GM23338 (cell line): ENCODE measurements around the gene OR10D3. TPM values are rescaled to one million over a fixed set of nuclear protein-coding genes. Genes with fewer than 3 reads are reported as not detected.

Source experiments
- ATAC-seq: fragments of 200-7000 bp; cut with Tn5 transposase; 3 replicates; pipeline ENCODE4 v1.9.1; 2020
- DNase-seq: peaks from one replicate; pipeline ENCODE4 v3.0.0-alpha.2; 2015; ENCODE audit warnings: low spot score
- H2AFZ ChIP-seq: fragments of 200-600 bp; sonication (generic); 2 replicates; pipeline ENCODE4 v1.8.0; 2016; ENCODE audit warnings: antibody characterized with exemption, mild to moderate bottlenecking, moderate library complexity
- H3F3A ChIP-seq: fragments of 200-600 bp; sonication (generic); replicated peaks from 2 replicates; pipeline ENCODE4 v1.8.0; 2017; ENCODE audit warnings: antibody characterized with exemption, mixed run types, low read depth
- H3K27ac ChIP-seq: fragments of 200-600 bp; sonication (generic); 2 replicates; pipeline ENCODE4 v1.6.1; 2016; ENCODE audit warnings: low read depth
- H3K27me3 ChIP-seq: fragments of 200-600 bp; sonication (generic); 2 replicates; pipeline ENCODE4 v1.8.0; 2016; ENCODE audit warnings: mild to moderate bottlenecking, mixed run types, moderate library complexity; ENCODE audit not compliant: insufficient read depth
- H3K36me3 ChIP-seq: fragments of 200-600 bp; sonication (generic); 2 replicates; pipeline ENCODE4 v1.8.0; 2016; ENCODE audit warnings: mild to moderate bottlenecking; ENCODE audit not compliant: insufficient read depth
- H3K4me1 ChIP-seq: fragments of 200-600 bp; sonication (generic); 2 replicates; pipeline ENCODE4 v1.8.0; 2016; ENCODE audit warnings: mild to moderate bottlenecking, moderate library complexity; ENCODE audit not compliant: insufficient read depth
- H3K4me2 ChIP-seq: fragments of 200-600 bp; sonication (generic); 2 replicates; pipeline ENCODE4 v1.7.1; 2017; ENCODE audit warnings: mixed run types
- H3K4me3 ChIP-seq: fragments of 200-600 bp; sonication (generic); 2 replicates; pipeline ENCODE4 v1.6.1; 2016; ENCODE audit warnings: mixed run types
- H3K79me2 ChIP-seq: fragments of 200-600 bp; sonication (generic); replicated peaks from 2 replicates; pipeline ENCODE4 v1.8.0; 2017; ENCODE audit warnings: mild to moderate bottlenecking; ENCODE audit not compliant: insufficient read depth
- H3K9me2 ChIP-seq: fragments of 200-600 bp; sonication (generic); 2 replicates; pipeline ENCODE4 v1.8.0; 2017; ENCODE audit not compliant: insufficient read depth
- H4K20me1 ChIP-seq: fragments of 200-600 bp; sonication (generic); replicated peaks from 2 replicates; pipeline ENCODE4 v1.8.0; 2017; ENCODE audit warnings: mild to moderate bottlenecking; ENCODE audit not compliant: insufficient read depth
- H3K27ac Mint-ChIP-seq: 2 replicates; pipeline ENCODE4 v1.8.0; 2020; ENCODE audit warnings: inconsistent platforms, mild to moderate bottlenecking, moderate library complexity, mixed read lengths
- H3K27me3 Mint-ChIP-seq: 3 replicates; pipeline ENCODE4 v1.8.0; 2022; ENCODE audit warnings: low read depth, mild to moderate bottlenecking, moderate library complexity, mixed read lengths, inconsistent platforms; ENCODE audit not compliant: insufficient read depth, poor library complexity
- H3K36me3 Mint-ChIP-seq: 3 replicates; pipeline ENCODE4 v1.8.0; 2021; ENCODE audit warnings: low read depth, mild to moderate bottlenecking, inconsistent platforms, moderate library complexity, mixed read lengths
- H3K4me1 Mint-ChIP-seq: 3 replicates; pipeline ENCODE4 v1.8.0; 2020; ENCODE audit warnings: mild to moderate bottlenecking, inconsistent platforms, mixed read lengths
- H3K4me3 Mint-ChIP-seq: 3 replicates; pipeline ENCODE4 v1.8.0; 2021; ENCODE audit warnings: moderate library complexity, mild to moderate bottlenecking, inconsistent platforms, mixed read lengths
- H3K9me3 Mint-ChIP-seq: 3 replicates; pipeline ENCODE4 v1.8.0; 2020; ENCODE audit warnings: moderate library complexity, mild to moderate bottlenecking, inconsistent platforms, mixed read lengths
- CREB1 ChIP-seq: fragments of 250-450 bp; sonication (Bioruptor Pico); IDR thresholded peaks from 2 replicates; pipeline ENCODE4 v1.5.0; 2020; ENCODE audit warnings: low read depth, mild to moderate bottlenecking, moderate library complexity
- ETS1 ChIP-seq: IDR thresholded peaks from 2 replicates; pipeline ENCODE4 v1.6.1; 2016; ENCODE audit warnings: antibody characterized with exemption
- EZH2 ChIP-seq: fragments of 200-600 bp; sonication (generic); IDR thresholded peaks from one replicate; pipeline ENCODE4 v1.8.0; 2017; ENCODE audit warnings: antibody characterized with exemption, mild to moderate bottlenecking, low read depth; ENCODE audit not compliant: unreplicated experiment
- EZH2phosphoT487 ChIP-seq: fragments of 200-600 bp; sonication (generic); IDR thresholded peaks from one replicate; pipeline ENCODE4 v1.8.1; 2018; ENCODE audit warnings: antibody characterized with exemption; ENCODE audit not compliant: unreplicated experiment
- NANOG ChIP-seq: IDR thresholded peaks from 2 replicates; pipeline ENCODE4 v1.6.1; 2016; ENCODE audit warnings: antibody characterized with exemption, borderline replicate concordance
- POLR2AphosphoS5 ChIP-seq: IDR thresholded peaks from 2 replicates; pipeline ENCODE4 v1.6.1; 2016; ENCODE audit warnings: antibody characterized with exemption, low read depth
- ZNF114 ChIP-seq: fragments of 250-450 bp; sonication (Bioruptor Pico); IDR thresholded peaks from 2 replicates; pipeline ENCODE4 v1.5.0; 2020; ENCODE audit warnings: mild to moderate bottlenecking, moderate library complexity
- ZNF331 ChIP-seq: fragments of 250-450 bp; sonication (Bioruptor Pico); IDR thresholded peaks from 2 replicates; pipeline ENCODE4 v1.5.0; 2020; ENCODE audit warnings: low read depth, mild to moderate bottlenecking, moderate library complexity
- ZNF462 ChIP-seq: fragments of 250-450 bp; sonication (Bioruptor Pico); IDR thresholded peaks from 2 replicates; pipeline ENCODE4 v1.5.0; 2020; ENCODE audit warnings: mild to moderate bottlenecking, moderate library complexity
- polyA plus RNA-seq: library from polyadenylated mRNA; unstranded; fragments of >200 nt; fragmentation: Nextera tagmentation; extraction: Ambion mirVana; gene quantifications from 2 replicates; pipeline ENCODE4 v1.2.1, GENCODE V29; 2016
- total RNA-seq: library from RNA; depleted of rRNA; stranded (reverse); fragments of >200 nt; shearing (Covaris generic); gene quantifications from 2 replicates; pipeline ENCODE4 v1.2.3, GENCODE V29; 2014
- TF ChIP-seq, protein P1 (sequence below), 2 experiments: fragments of 200-600 bp in 1 of 2; sonication (generic) in 1 of 2; conservative IDR thresholded peaks; 2 replicates each; pipeline versions ENCODE4 v1.5.1 to v1.6.1; 2016 to 2017; ENCODE audit warnings: antibody characterized with exemption in 2 of 2, low read depth in 2 of 2, mild to moderate bottlenecking in 2 of 2, moderate library complexity in 1 of 2

Gene OR10D3
- total and polyA plus RNA-seq, 2 experiments from 2014 or later, result not detected

- no peak for ATAC-seq
- no peaks in the 10 kb centered on the region for H3K9me2 ChIP-seq
Measured at GRCh38 chr11:124209824-124210357, 26.7 kb downstream of the OR10D3 start.

More at GRCh38 chr11:124209824-124210357, 26.7 kb downstream of the OR10D3 start:
- no peak overlapping the region for H3K27ac ChIP-seq
- no peak overlapping the region for H3K4me3 ChIP-seq
- H3K27me3 ChIP-seq, result no peaks in the 10 kb centered on the region
- Mint-ChIP-seq H3K4me1 (no peaks in the 10 kb centered on the region), H3K36me3 (no peaks in the 10 kb centered on the region), H3K4me3 (no peak overlapping the region), H3K9me3 (no peaks in the 10 kb centered on the region), H3K27me3 (no peaks in the 10 kb centered on the region), H3K27ac (no peak overlapping the region)
- H3F3A ChIP-seq, result no peaks in the 10 kb centered on the region
- no peak overlapping the region for H3K4me2 ChIP-seq
- no peaks in the 10 kb centered on the region for H3K4me1 ChIP-seq
- TF ChIP-seq EZH2phosphoT487 (no peak), ZNF331 (CRISPR knock-in tag) (no peak), NANOG (no peak), ZNF114 (CRISPR knock-in tag) (no peak), CREB1 (CRISPR knock-in tag) (no peak), EZH2 (no peak), POLR2AphosphoS5 (no peak), ZNF462 (CRISPR knock-in tag) (no peak), ETS1 (no peak)
- TF ChIP-seq, protein P1, sequence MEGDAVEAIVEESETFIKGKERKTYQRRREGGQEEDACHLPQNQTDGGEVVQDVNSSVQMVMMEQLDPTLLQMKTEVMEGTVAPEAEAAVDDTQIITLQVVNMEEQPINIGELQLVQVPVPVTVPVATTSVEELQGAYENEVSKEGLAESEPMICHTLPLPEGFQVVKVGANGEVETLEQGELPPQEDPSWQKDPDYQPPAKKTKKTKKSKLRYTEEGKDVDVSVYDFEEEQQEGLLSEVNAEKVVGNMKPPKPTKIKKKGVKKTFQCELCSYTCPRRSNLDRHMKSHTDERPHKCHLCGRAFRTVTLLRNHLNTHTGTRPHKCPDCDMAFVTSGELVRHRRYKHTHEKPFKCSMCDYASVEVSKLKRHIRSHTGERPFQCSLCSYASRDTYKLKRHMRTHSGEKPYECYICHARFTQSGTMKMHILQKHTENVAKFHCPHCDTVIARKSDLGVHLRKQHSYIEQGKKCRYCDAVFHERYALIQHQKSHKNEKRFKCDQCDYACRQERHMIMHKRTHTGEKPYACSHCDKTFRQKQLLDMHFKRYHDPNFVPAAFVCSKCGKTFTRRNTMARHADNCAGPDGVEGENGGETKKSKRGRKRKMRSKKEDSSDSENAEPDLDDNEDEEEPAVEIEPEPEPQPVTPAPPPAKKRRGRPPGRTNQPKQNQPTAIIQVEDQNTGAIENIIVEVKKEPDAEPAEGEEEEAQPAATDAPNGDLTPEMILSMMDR (conservative IDR thresholded peaks at IDR 0.05; ENCODE audit: low read depth in 2 of 2), result no peak
- no peak for DNase-seq
- no peak overlapping the region for H2AFZ ChIP-seq
- no peaks in the 10 kb centered on the region for H4K20me1 ChIP-seq
- no peaks in the 10 kb centered on the region for H3K36me3 ChIP-seq
- no peaks in the 10 kb centered on the region for H3K79me2 ChIP-seq
